A673 (cell line): Measurements from ENCODE around the gene PRPF6. TPM values are rescaled to one million over a fixed set of nuclear protein-coding genes. Genes with fewer than 3 reads are reported as not detected.
A peak's percentile ranks its signal among the peaks of the same experiment; 100 is the strongest.

ENCODE experiments used
- BruUV-seq: library from RNA; stranded (reverse); fragments of 400-500 nt; replicated peaks from 2 replicates; lab custom pipeline; 2021; lab: Mats Ljungman, UMichigan
- CTCF ChIA-PET: fragments of 300-600 bp; sonication (Branson Sonifier 250); formaldehyde crosslinking; loops from one replicate; lab custom pipeline; 2022; ENCODE audit warnings: antibody characterized with exemption; lab: Charles Lee
- POLR2A ChIA-PET: fragments of 300-600 bp; sonication (Branson Sonifier 250); formaldehyde crosslinking; loops from one replicate; lab custom pipeline; 2022; ENCODE audit warnings: antibody characterized with exemption; ENCODE audit not compliant: low non-redundant PET; lab: Charles Lee
- DNase-seq: peaks from one replicate; pipeline ENCODE4 v3.0.0-alpha.2; 2015; ENCODE audit warnings: low spot score
- H3K27ac ChIP-seq: fragments of 200-600 bp; sonication (generic); 2 replicates; pipeline ENCODE4 v1.5.1; 2016; ENCODE audit warnings: mixed run types, low read depth, mild to moderate bottlenecking, mixed read lengths, antibody characterized with exemption, low read length; ENCODE audit not compliant: poor library complexity, severe bottlenecking
- H3K27me3 ChIP-seq: fragments of 200-600 bp; sonication (generic); replicated peaks from 2 replicates; pipeline ENCODE4 v1.6.1; 2017; ENCODE audit warnings: mixed run types, low read depth, mild to moderate bottlenecking, mixed read lengths, antibody characterized with exemption, low read length; ENCODE audit not compliant: insufficient read depth, poor library complexity
- H3K36me3 ChIP-seq: fragments of 200-600 bp; sonication (generic); 2 replicates; pipeline ENCODE4 v1.6.1; 2016; ENCODE audit warnings: mixed run types, mild to moderate bottlenecking, mixed read lengths, antibody characterized with exemption, low read length; ENCODE audit not compliant: insufficient read depth, poor library complexity, severe bottlenecking
- H3K4me1 ChIP-seq: fragments of 200-600 bp; sonication (generic); 2 replicates; pipeline ENCODE4 v1.6.1; 2017; ENCODE audit warnings: mixed run types, mild to moderate bottlenecking, mixed read lengths, antibody characterized with exemption, low read length; ENCODE audit not compliant: insufficient read depth, poor library complexity, severe bottlenecking
- H3K4me3 ChIP-seq: fragments of 200-600 bp; sonication (generic); 2 replicates; pipeline ENCODE4 v1.5.1; 2016; ENCODE audit warnings: low read depth, mixed run types, mild to moderate bottlenecking, mixed read lengths, low read length; ENCODE audit not compliant: poor library complexity, severe bottlenecking
- H3K9me3 ChIP-seq: fragments of 200-600 bp; sonication (generic); 2 replicates; pipeline ENCODE4 v1.6.1; 2016; ENCODE audit warnings: mixed run types, low read depth, mild to moderate bottlenecking, mixed read lengths, antibody characterized with exemption, low read length; ENCODE audit not compliant: poor library complexity, severe bottlenecking
- CTCF ChIP-seq: fragments of 300-800, 200-600 bp; sonication (generic); conservative IDR thresholded peaks from 2 replicates; pipeline ENCODE4 v1.5.1; 2017; ENCODE audit warnings: low read depth, mild to moderate bottlenecking, antibody characterized with exemption, low read length, moderate library complexity, mixed read lengths
- EZH2 ChIP-seq: fragments of 200-600 bp; sonication (generic); IDR thresholded peaks from 2 replicates; pipeline ENCODE4 v1.6.1; 2017; ENCODE audit warnings: borderline replicate concordance, low read depth, mild to moderate bottlenecking, mixed read lengths, antibody characterized with exemption, low read length; ENCODE audit not compliant: poor library complexity, severe bottlenecking
- intact Hi-C: fragments of 100-400 bp; cut with micrococcal nuclease; formaldehyde crosslinking; loops from one replicate; pipeline ENCODE4 v1.10.0; 2022; ENCODE audit not compliant: unreplicated experiment
- total RNA-seq: library from RNA; stranded (reverse); gene quantifications from 2 replicates; pipeline ENCODE4 v1.2.3, GENCODE V29; 2021

PRPF6 gene
- total RNA-seq, 1 experiment from 2014 or later, result 86.3 TPM

DNA sequence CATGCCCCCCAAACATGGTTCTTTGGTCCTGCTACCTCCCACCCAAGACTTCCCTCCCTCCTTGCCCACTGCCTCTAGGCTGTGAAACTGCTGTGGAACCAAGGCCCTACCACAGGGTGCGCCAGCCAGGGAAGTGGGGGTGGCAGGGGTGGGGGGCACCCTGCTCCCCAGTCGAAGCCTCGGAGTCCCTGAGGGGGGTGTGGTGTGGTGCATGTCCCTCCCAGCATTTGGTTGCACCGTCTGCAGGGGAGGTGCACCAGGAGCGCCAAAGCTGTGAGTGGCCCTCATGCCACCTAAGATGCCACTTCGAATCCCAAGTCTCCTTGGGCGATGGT, 96.6 kb downstream of the PRPF6 start:
- ChIA-PET CTCF (no interaction called here), POLR2A (no interaction called here)
- intact Hi-C loops, result no loop called here
- no peak for TF ChIP-seq CTCF
- TF ChIP-seq EZH2, result no peak
- H3K27me3 ChIP-seq, result no peaks in the 10 kb centered on the region
- no peak for DNase-seq
- H3K36me3 ChIP-seq, result peaks cover 6% of the 10 kb centered on the region
- no peak overlapping the region for H3K27ac ChIP-seq
- H3K4me1 ChIP-seq, result peaks cover 16% of the 10 kb centered on the region
- no peak overlapping the region for H3K4me3 ChIP-seq
- no TSS peak for BruUV-seq
- H3K9me3 ChIP-seq, result no peaks in the 10 kb centered on the region

DNA sequence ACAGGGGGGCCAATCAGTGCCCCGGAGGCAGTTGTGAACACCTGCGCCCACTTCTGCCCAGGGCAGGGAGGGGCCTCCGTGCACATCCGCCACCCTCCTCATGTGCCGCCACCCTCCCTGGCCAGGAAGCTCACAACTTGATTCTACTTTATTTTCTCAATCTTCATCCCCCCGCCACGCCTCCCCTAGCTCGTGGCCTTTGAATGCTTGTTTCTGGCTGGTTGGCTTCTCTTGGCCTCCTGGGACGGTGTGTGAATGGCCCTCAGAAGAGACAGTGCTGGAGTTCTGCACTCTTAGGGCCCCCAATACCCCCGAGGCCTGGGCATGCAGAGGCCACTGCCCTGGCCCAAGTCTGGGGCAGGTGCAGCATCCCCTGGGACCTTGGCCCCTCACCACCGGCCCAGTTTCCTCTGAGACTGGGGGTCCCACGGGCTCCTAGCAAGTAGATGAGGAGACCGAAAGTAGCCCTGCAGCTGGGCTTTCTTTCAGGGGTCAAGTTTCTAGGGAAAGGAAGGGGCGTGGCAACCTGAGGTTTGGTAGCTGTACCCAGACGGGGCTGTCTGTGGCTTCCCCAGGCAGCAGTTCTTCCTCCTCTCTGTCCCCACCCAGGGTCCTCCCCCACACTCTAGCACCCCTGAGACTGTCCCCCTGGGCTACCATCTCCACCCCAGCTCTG, 97.1 kb downstream of the PRPF6 start:
- Histone ChIP-seq H3K36me3 (peaks cover 5% of the 10 kb centered on the region), H3K27me3 (no peaks in the 10 kb centered on the region), H3K9me3 (no peaks in the 10 kb centered on the region), H3K27ac (no peak overlapping the region), H3K4me1 (peaks cover 21% of the 10 kb centered on the region), H3K4me3 (peak overlapping the region; percentile 82)
- intact Hi-C loops, result no loop called here
- ChIA-PET POLR2A (no interaction called here), CTCF (no interaction called here)
- TF ChIP-seq CTCF (no peak), EZH2 (no peak)
- BruUV-seq, result no TSS peak
- DNase-seq, result no peak

GRCh38 chr20:64078934-64079272, 98.0 kb downstream of the PRPF6 start:
- ChIA-PET POLR2A (no interaction called here), CTCF (interaction anchor here (0.6 kb wide), 1 partner anchor 53 kb away, joined by 3 read pairs; no protein-coding TSS in a partner anchor)
- BruUV-seq, result no TSS peak
- peak overlapping the region; percentile 66 for H3K27ac ChIP-seq
- peak overlapping the region; percentile 82 for H3K4me3 ChIP-seq
- H3K4me1 ChIP-seq, result peaks cover 24% of the 10 kb centered on the region
- no peaks in the 10 kb centered on the region for H3K36me3 ChIP-seq
- TF ChIP-seq CTCF (no peak), EZH2 (no peak)
- H3K27me3 ChIP-seq, result peaks cover under 1% of the 10 kb centered on the region
- H3K9me3 ChIP-seq, result no peaks in the 10 kb centered on the region
- DNase-seq, result no peak
- intact Hi-C loops, result no loop called here
